ENCODE measurements around the gene KLHL1. TPM values are rescaled to one million over a fixed set of nuclear protein-coding genes. Genes with fewer than 3 reads are reported as not detected.

Gene KLHL1
- total RNA-seq, 1 donor from 2014 or later, result not detected

- Mint-ChIP-seq H3K27me3 (ENCODE audit: low read depth) (no peaks in the 10 kb centered on the region), H3K36me3 (ENCODE audit: low read depth) (no peaks in the 10 kb centered on the region), H3K9me3 (ENCODE audit: low read depth) (no peaks in the 10 kb centered on the region), H3K4me1 (ENCODE audit: low read depth) (peaks cover 4% of the 10 kb centered on the region), H3K4me3 (ENCODE audit: unreplicated experiment) (no peak overlapping the region), H3K27ac (ENCODE audit: unreplicated experiment) (no peak overlapping the region)
- TF ChIP-seq CTCF (IDR thresholded peaks at IDR 0.05), result no peak
- DNase-seq (ENCODE audit: low spot score), result no peak
Measured at GRCh38 chr13:69704311-69704710, 403.9 kb downstream of the KLHL1 start.

GRCh38 chr13:69690999-69691398 is 417.3 kb downstream of the KLHL1 start:
- H3K9me3 Mint-ChIP-seq (ENCODE audit: low read depth), result no peaks in the 10 kb centered on the region
- H3K27me3 Mint-ChIP-seq (ENCODE audit: low read depth), result peaks cover 8% of the 10 kb centered on the region
- H3K36me3 Mint-ChIP-seq (ENCODE audit: low read depth), result no peaks in the 10 kb centered on the region
- no peak for DNase-seq (ENCODE audit: low spot score)
- no peak for TF ChIP-seq CTCF (IDR thresholded peaks at IDR 0.05)
- H3K27ac Mint-ChIP-seq (ENCODE audit: unreplicated experiment), result no peak overlapping the region
- no peak overlapping the region for H3K4me3 Mint-ChIP-seq (ENCODE audit: unreplicated experiment)
- H3K4me1 Mint-ChIP-seq (ENCODE audit: low read depth), result no peaks in the 10 kb centered on the region

GRCh38 chr13:69683921-69684686 is 424.1 kb downstream of the KLHL1 start:
- H3K27me3 Mint-ChIP-seq (ENCODE audit: low read depth), result peaks cover 3% of the 10 kb centered on the region

GRCh38 chr13:69681722-69682121 is 426.5 kb downstream of the KLHL1 start:
- no peak for TF ChIP-seq CTCF (IDR thresholded peaks at IDR 0.05)
- H3K36me3 Mint-ChIP-seq (ENCODE audit: low read depth), result no peaks in the 10 kb centered on the region
- H3K9me3 Mint-ChIP-seq (ENCODE audit: low read depth), result peaks cover 9% of the 10 kb centered on the region
- DNase-seq (ENCODE audit: low spot score), result no peak
- H3K4me3 Mint-ChIP-seq (ENCODE audit: unreplicated experiment), result no peak overlapping the region
- no peaks in the 10 kb centered on the region for H3K4me1 Mint-ChIP-seq (ENCODE audit: low read depth)
- no peak overlapping the region for H3K27ac Mint-ChIP-seq (ENCODE audit: unreplicated experiment)
- H3K27me3 Mint-ChIP-seq (ENCODE audit: low read depth), result peaks cover under 1% of the 10 kb centered on the region

More at GRCh38 chr13:69683921-69684686, 424.1 kb downstream of the KLHL1 start:
- Mint-ChIP-seq H3K4me1 (ENCODE audit: low read depth) (no peaks in the 10 kb centered on the region), H3K27ac (ENCODE audit: unreplicated experiment) (no peak overlapping the region), H3K36me3 (ENCODE audit: low read depth) (no peaks in the 10 kb centered on the region), H3K9me3 (ENCODE audit: low read depth) (peaks cover 7% of the 10 kb centered on the region), H3K4me3 (ENCODE audit: unreplicated experiment) (no peak overlapping the region)
- DNase-seq (ENCODE audit: low spot score), result no peak
- TF ChIP-seq CTCF (IDR thresholded peaks at IDR 0.05), result no peak

- no peak overlapping the region for H3K27ac Mint-ChIP-seq (ENCODE audit: unreplicated experiment)
- no peaks in the 10 kb centered on the region for H3K27me3 Mint-ChIP-seq (ENCODE audit: low read depth)
- no peaks in the 10 kb centered on the region for H3K4me1 Mint-ChIP-seq (ENCODE audit: low read depth)
- no peak for DNase-seq (ENCODE audit: low spot score)
- no peak overlapping the region for H3K4me3 Mint-ChIP-seq (ENCODE audit: unreplicated experiment)
- no peak for TF ChIP-seq CTCF (IDR thresholded peaks at IDR 0.05)
- no peaks in the 10 kb centered on the region for H3K36me3 Mint-ChIP-seq (ENCODE audit: low read depth)
- peaks cover 11% of the 10 kb centered on the region for H3K9me3 Mint-ChIP-seq (ENCODE audit: low read depth)
Measured at GRCh38 chr13:69677343-69677742, 430.9 kb downstream of the KLHL1 start.

Data from chondrocyte (in vitro differentiated cells).